ENCODE data around the gene SLC66A2. TPM values are rescaled to one million over a fixed set of nuclear protein-coding genes. Genes with fewer than 3 reads are reported as not detected.

SLC66A2 gene
- total RNA-seq, 1 donor from 2014 or later, result 46.5 TPM

- H3K9me3 Mint-ChIP-seq, result peaks cover 3% of the 10 kb centered on the region
- DNase-seq, result no peak
- peaks cover 22% of the 10 kb centered on the region for H3K4me1 Mint-ChIP-seq
- no peak overlapping the region for H3K4me3 Mint-ChIP-seq
- H3K27ac Mint-ChIP-seq, result no peak overlapping the region
- H3K27me3 Mint-ChIP-seq, result no peaks in the 10 kb centered on the region
- intact Hi-C loops (cut with micrococcal nuclease), result no loop called here
- peaks cover 49% of the 10 kb centered on the region for H3K36me3 Mint-ChIP-seq (ENCODE audit: low read depth)
Observed at GRCh38 chr18:79942211-79942610, 9.2 kb downstream of the SLC66A2 start.

- H3K4me3 Mint-ChIP-seq, result no peak overlapping the region
- peaks cover 55% of the 10 kb centered on the region for H3K36me3 Mint-ChIP-seq (ENCODE audit: low read depth)
- peaks cover 19% of the 10 kb centered on the region for H3K4me1 Mint-ChIP-seq
- H3K27me3 Mint-ChIP-seq, result no peaks in the 10 kb centered on the region
- no peak for DNase-seq
- intact Hi-C loops (cut with micrococcal nuclease), result no loop called here
- no peak overlapping the region for H3K27ac Mint-ChIP-seq
- H3K9me3 Mint-ChIP-seq, result peaks cover 3% of the 10 kb centered on the region
Observed at GRCh38 chr18:79941473-79942119, 9.9 kb downstream of the SLC66A2 start.

GRCh38 chr18:79940814-79941472 is 10.5 kb downstream of the SLC66A2 start:
- H3K9me3 Mint-ChIP-seq, result peaks cover 3% of the 10 kb centered on the region
- intact Hi-C loops (cut with micrococcal nuclease), result no loop called here
- no peak overlapping the region for H3K27ac Mint-ChIP-seq
- DNase-seq, result no peak
- H3K4me1 Mint-ChIP-seq, result peaks cover 13% of the 10 kb centered on the region
- no peak overlapping the region for H3K4me3 Mint-ChIP-seq
- peaks cover 60% of the 10 kb centered on the region for H3K36me3 Mint-ChIP-seq (ENCODE audit: low read depth)
- H3K27me3 Mint-ChIP-seq, result no peaks in the 10 kb centered on the region

GRCh38 chr18:79940126-79940813 is 11.2 kb downstream of the SLC66A2 start:
- no peak for DNase-seq
- H3K4me3 Mint-ChIP-seq, result no peak overlapping the region
- H3K36me3 Mint-ChIP-seq (ENCODE audit: low read depth), result peaks cover 65% of the 10 kb centered on the region
- no peaks in the 10 kb centered on the region for H3K27me3 Mint-ChIP-seq
- peaks cover 3% of the 10 kb centered on the region for H3K9me3 Mint-ChIP-seq
- H3K27ac Mint-ChIP-seq, result no peak overlapping the region
- peaks cover 10% of the 10 kb centered on the region for H3K4me1 Mint-ChIP-seq
- intact Hi-C loops (cut with micrococcal nuclease), result no loop called here

GRCh38 chr18:79939096-79939495 is 12.4 kb downstream of the SLC66A2 start:
- Mint-ChIP-seq H3K4me1 (peaks cover 1% of the 10 kb centered on the region), H3K27me3 (no peaks in the 10 kb centered on the region), H3K36me3 (ENCODE audit: low read depth) (peaks cover 75% of the 10 kb centered on the region), H3K9me3 (peaks cover 3% of the 10 kb centered on the region), H3K4me3 (no peak overlapping the region), H3K27ac (no peak overlapping the region)
- DNase-seq, result no peak
- intact Hi-C loops (cut with micrococcal nuclease), result no loop called here

GRCh38 chr18:79938196-79938595 is 13.3 kb downstream of the SLC66A2 start:
- Mint-ChIP-seq H3K27me3 (no peaks in the 10 kb centered on the region), H3K27ac (no peak overlapping the region), H3K9me3 (peaks cover 5% of the 10 kb centered on the region), H3K36me3 (ENCODE audit: low read depth) (peaks cover 84% of the 10 kb centered on the region), H3K4me3 (no peak overlapping the region), H3K4me1 (no peaks in the 10 kb centered on the region)
- intact Hi-C loops (cut with micrococcal nuclease), result no loop called here
- DNase-seq, result no peak

GRCh38 chr18:79937103-79937860 is 14.2 kb downstream of the SLC66A2 start:
- no peaks in the 10 kb centered on the region for H3K4me1 Mint-ChIP-seq
- peaks cover 87% of the 10 kb centered on the region for H3K36me3 Mint-ChIP-seq (ENCODE audit: low read depth)
- no peak for DNase-seq
- H3K27me3 Mint-ChIP-seq, result no peaks in the 10 kb centered on the region
- H3K4me3 Mint-ChIP-seq, result no peak overlapping the region
- H3K27ac Mint-ChIP-seq, result no peak overlapping the region
- intact Hi-C loops (cut with micrococcal nuclease), result no loop called here
- peaks cover 7% of the 10 kb centered on the region for H3K9me3 Mint-ChIP-seq

- Mint-ChIP-seq H3K4me1 (no peaks in the 10 kb centered on the region), H3K27me3 (no peaks in the 10 kb centered on the region), H3K9me3 (peaks cover 7% of the 10 kb centered on the region), H3K4me3 (no peak overlapping the region), H3K36me3 (ENCODE audit: low read depth) (peaks cover 85% of the 10 kb centered on the region), H3K27ac (no peak overlapping the region)
- DNase-seq, result no peak
- intact Hi-C loops (cut with micrococcal nuclease), result no loop called here
Observed at GRCh38 chr18:79936641-79937040, 14.8 kb downstream of the SLC66A2 start.

- no peak for DNase-seq
- Mint-ChIP-seq H3K36me3 (ENCODE audit: low read depth) (peaks cover 88% of the 10 kb centered on the region), H3K27me3 (no peaks in the 10 kb centered on the region), H3K9me3 (peaks cover 12% of the 10 kb centered on the region), H3K4me1 (no peaks in the 10 kb centered on the region), H3K27ac (no peak overlapping the region), H3K4me3 (no peak overlapping the region)
- intact Hi-C loops (cut with micrococcal nuclease), result no loop called here
Observed at GRCh38 chr18:79935925-79936324, 15.5 kb downstream of the SLC66A2 start.

GRCh38 chr18:79935499-79935898 is 16.0 kb downstream of the SLC66A2 start:
- DNase-seq, result no peak

GRCh38 chr18:79935098-79935480 is 16.4 kb downstream of the SLC66A2 start:
- no peak overlapping the region for H3K27ac Mint-ChIP-seq
- peaks cover 13% of the 10 kb centered on the region for H3K9me3 Mint-ChIP-seq
- H3K4me3 Mint-ChIP-seq, result no peak overlapping the region
- no peak for DNase-seq
- intact Hi-C loops (cut with micrococcal nuclease), result no loop called here
- peaks cover 92% of the 10 kb centered on the region for H3K36me3 Mint-ChIP-seq (ENCODE audit: low read depth)
- H3K27me3 Mint-ChIP-seq, result no peaks in the 10 kb centered on the region
- H3K4me1 Mint-ChIP-seq, result no peaks in the 10 kb centered on the region

More at GRCh38 chr18:79935499-79935898, 16.0 kb downstream of the SLC66A2 start:
- H3K27ac Mint-ChIP-seq, result no peak overlapping the region
- no peaks in the 10 kb centered on the region for H3K4me1 Mint-ChIP-seq
- peaks cover 12% of the 10 kb centered on the region for H3K9me3 Mint-ChIP-seq
- no peak overlapping the region for H3K4me3 Mint-ChIP-seq
- peaks cover 88% of the 10 kb centered on the region for H3K36me3 Mint-ChIP-seq (ENCODE audit: low read depth)
- intact Hi-C loops (cut with micrococcal nuclease), result no loop called here
- H3K27me3 Mint-ChIP-seq, result no peaks in the 10 kb centered on the region

GRCh38 chr18:79934311-79935097 is 16.9 kb downstream of the SLC66A2 start:
- Mint-ChIP-seq H3K9me3 (peaks cover 18% of the 10 kb centered on the region), H3K27me3 (no peaks in the 10 kb centered on the region), H3K27ac (no peak overlapping the region), H3K36me3 (ENCODE audit: low read depth) (peaks cover 92% of the 10 kb centered on the region), H3K4me1 (no peaks in the 10 kb centered on the region), H3K4me3 (no peak overlapping the region)
- intact Hi-C loops (cut with micrococcal nuclease), result no loop called here
- no peak for DNase-seq

- no peak for DNase-seq
- H3K27me3 Mint-ChIP-seq, result no peaks in the 10 kb centered on the region
- no peak overlapping the region for H3K4me3 Mint-ChIP-seq
- H3K27ac Mint-ChIP-seq, result no peak overlapping the region
- no peaks in the 10 kb centered on the region for H3K4me1 Mint-ChIP-seq
- intact Hi-C loops (cut with micrococcal nuclease), result no loop called here
- peaks cover 22% of the 10 kb centered on the region for H3K9me3 Mint-ChIP-seq
- H3K36me3 Mint-ChIP-seq (ENCODE audit: low read depth), result peaks cover 92% of the 10 kb centered on the region
Observed at GRCh38 chr18:79933765-79934164, 17.7 kb downstream of the SLC66A2 start.

Measured in activated CD4-positive, alpha-beta T cell treated with anti-CD3 and anti-CD28 coated beads, Interleukin-2, amount 10 ng/mL, durations not matched to agents 24 days and 14 days (primary cell).